Coronary artery (tissue), 2 donors: ENCODE data around the gene CEACAM16.
"Not testable (repeated sequence)": the region's sequence is repeated elsewhere in the genome, so short reads cannot be mapped to it uniquely, and the experiment has no call there.

Experiments used
- DNase-seq: peaks from one replicate; pipeline ENCODE4 v3.0.0-alpha.2; 2017; ENCODE audit warnings: low spot score
- H3K27ac ChIP-seq, 2 donors: fragments of 200-600 bp; sonication (generic); one replicate each; pipeline ENCODE4 v1.5.1; 2016 to 2019
- H3K4me3 ChIP-seq: fragments of 200-600 bp; sonication (generic); 2 replicates; pipeline ENCODE4 v1.5.1; 2016; ENCODE audit warnings: mild to moderate bottlenecking, moderate library complexity
- CTCF ChIP-seq: fragments of 200-600 bp; sonication (generic); IDR thresholded peaks from one replicate; pipeline ENCODE4 v1.5.1; 2019; ENCODE audit warnings: antibody characterized with exemption

CEACAM16 gene

DNA sequence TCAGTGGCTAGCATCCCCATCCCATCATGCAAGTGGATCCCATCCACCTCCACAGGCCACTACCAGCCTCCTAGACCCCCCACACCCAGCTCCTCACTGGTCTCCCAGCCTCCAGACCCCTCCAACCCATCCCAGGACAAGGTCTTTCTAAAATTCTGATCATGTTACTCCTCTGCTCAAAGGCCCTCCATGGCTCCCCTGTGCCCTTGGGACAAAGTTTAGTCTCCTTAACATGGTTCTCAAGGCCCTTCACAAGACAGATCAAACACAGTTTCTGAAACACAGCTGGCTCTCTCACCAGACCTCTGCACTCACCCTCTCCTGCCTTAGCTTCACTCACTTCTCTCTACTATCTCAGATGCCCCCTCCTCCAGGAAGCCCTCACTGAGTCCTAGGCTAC, 18.4 kb upstream of the CEACAM16 start:
- TF ChIP-seq CTCF = no peak
- no peak for DNase-seq
- Histone ChIP-seq H3K4me3 (no peak overlapping the region), H3K27ac (no peak overlapping the region)

DNA sequence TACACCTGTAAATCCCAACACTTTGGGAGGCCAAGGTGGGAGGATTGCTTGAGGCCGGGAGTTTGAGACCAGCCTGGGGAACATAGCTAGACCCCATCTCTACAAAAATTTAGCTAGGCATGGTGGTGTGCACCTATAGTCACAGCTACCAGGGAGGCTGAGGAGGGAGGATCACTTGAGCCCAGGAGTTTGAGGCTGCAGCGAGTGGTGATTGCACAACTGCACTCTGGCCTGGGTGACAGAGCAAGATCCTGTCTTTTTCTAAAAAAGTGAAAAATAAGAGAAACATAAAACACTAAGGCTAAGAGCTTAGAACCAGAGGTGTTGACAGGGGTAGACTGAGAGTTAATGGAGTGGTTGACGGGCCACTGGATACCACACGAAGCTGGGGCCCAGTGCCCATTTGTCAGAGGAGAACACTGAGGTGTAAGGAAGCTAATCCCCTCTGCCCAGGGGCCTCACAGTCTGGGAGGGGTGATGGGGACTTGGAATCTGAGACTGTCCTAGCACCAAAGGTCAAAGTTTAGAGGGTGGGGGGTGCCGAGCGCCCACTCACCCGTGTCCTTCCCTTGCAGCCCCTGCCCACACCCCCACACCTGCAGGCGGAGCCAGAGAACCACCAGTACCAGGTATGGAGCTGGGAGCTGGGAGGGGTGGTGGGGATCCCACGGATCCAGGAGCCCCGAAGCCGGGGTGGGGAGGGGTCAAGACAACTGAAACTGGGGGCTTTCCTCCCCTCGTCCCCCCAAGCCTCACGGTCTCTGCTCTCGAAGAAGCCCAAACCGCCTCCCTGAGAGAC, 16.8 kb upstream of the CEACAM16 start:
- no peak for TF ChIP-seq CTCF
- no peak overlapping the region for H3K4me3 ChIP-seq
- H3K27ac ChIP-seq = no peak overlapping the region
- DNase-seq = no peak

DNA sequence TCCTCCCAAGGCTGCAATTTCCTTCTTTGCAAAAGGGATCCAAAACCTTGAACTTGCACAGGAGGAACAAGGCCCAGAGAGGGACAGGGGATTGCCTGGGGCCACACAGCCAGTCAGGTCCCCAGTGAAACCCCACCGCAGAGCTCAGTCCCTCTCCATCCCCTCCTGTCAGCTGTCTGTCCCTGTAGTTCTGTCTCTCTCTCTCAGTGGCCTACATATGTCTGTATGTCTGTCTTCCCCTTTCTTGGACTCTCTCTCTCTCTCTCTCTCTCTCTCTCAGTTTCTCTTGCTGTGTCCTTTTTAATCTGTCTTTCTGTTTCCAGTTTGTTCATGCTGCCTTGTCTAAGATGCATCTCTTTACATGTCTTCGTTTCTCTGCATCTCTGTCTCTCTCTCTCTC, 16.1 kb upstream of the CEACAM16 start:
- H3K27ac ChIP-seq = no peak overlapping the region
- DNase-seq = no peak
- H3K4me3 ChIP-seq = no peak overlapping the region
- TF ChIP-seq CTCF = no peak

DNA sequence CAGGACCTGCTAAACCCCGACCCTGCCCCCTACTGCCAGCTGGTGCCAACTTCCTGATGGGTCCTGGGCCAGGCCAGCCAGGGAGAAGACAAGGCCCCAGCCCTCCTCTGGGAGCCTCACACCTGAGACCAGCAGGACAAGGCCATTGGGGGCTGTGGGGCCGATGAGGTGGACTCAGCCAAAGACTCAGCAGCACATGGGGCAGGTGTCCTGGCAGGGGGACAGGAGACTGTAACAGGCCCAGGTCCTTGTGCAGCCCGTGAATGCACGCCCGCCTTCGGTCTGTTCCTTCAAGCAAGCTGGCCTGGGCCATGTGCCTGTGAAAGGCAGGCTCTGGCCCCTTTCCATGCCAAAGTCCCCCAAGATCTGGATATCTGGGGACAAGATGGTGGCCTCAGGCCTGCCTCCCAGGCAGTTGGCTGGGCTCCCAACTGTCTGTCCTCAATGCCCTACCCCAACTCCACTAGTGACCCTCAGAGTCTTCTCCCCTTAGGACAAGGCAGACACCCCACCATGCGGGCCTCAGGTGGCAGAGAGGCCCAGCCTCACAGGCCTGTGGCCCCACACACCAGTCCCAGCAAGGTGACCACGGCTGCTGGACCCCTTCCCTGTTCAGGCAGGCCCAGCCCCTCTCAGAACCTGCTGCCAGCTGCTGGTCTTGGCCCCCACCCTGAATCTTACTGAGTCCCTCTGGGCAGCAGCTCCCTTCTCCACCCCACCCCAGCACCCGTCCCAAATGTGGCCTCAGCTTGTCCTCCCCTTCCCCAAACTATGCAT, 15.3 kb upstream of the CEACAM16 start:
- H3K4me3 ChIP-seq = no peak overlapping the region
- no peak for DNase-seq
- no peak overlapping the region for H3K27ac ChIP-seq
- no peak for TF ChIP-seq CTCF

DNA sequence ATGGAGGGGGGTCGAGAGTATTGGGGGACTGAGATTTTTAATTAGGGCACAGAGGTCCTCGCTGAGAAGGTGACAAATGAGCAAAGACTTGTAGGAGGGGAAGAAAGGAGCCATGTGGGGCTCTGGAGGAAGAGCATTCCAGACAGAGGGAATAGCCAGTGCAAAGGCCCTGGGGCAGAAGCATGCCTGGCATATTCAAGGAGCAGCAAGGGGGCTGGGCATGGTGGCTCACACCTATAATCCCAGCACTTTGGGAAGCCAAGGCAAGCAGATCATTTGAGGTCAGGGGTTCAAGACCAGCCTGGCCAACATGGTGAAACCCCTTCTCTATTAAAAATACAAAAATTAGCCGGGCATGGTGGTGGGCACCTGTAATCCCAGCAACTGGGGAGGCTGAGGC, 14.6 kb upstream of the CEACAM16 start:
- DNase-seq, H3K4me3 ChIP-seq, H3K27ac ChIP-seq: not testable (repeated sequence)

- DNase-seq = no peak
- Histone ChIP-seq H3K4me3 (no peak overlapping the region), H3K27ac (peak overlapping the region in 1 of 2 donors; percentile 68)
These were observed 13.8 kb upstream of the CEACAM16 start for GRCh38 chr19:44684892-44685863.

More at GRCh38 chr19:44684892-44685863, 13.8 kb upstream of the CEACAM16 start:
- no peak for TF ChIP-seq CTCF
